ENCODE results near the gene SPINK2. TPM values are rescaled to one million over a fixed set of nuclear protein-coding genes. Genes with fewer than 3 reads are reported as not detected.

The SPINK2 gene
- total RNA-seq, 6 experiments from 2014 or later = not detected

GRCh38 chr4:56768316-56768715 lies 53.2 kb downstream of the SPINK2 start:
- ATAC-seq = no peak
- WGBS (ENCODE audit: insufficient coverage, low coverage, low lambda C conversion rate, missing lambda C conversion rate) = 50% methylated on average over 3 of the region's 3 CpGs

DNA sequence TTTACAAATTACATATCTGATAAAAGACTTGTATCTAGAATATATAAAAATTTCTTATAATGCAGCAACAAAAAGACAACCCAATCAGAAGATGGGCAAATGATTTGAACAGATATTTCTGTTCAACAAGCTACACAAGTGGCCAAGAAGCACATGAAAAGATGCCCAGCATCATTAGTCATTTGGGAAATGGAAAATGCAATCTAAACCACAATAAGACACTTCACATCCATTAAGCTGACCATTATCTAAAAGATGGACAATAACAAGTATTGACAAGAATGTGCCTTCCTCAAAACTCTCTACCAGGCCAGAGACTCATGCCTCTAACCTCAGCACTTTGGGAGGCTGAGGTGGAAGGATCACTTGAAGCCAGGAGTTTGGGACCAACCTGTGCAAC lies 53.9 kb downstream of the SPINK2 start:
- intact Hi-C loops (cut with DNase I) = no loop called here
- Histone ChIP-seq H3K36me3 (no peaks in the 10 kb centered on the region), H3K27me3 (no peaks in the 10 kb centered on the region), H3K4me3 (no peak overlapping the region), H3K9me3 (no peaks in the 10 kb centered on the region), H3K4me1 (no peaks in the 10 kb centered on the region), H3K27ac (no peak overlapping the region)
- no peak for DNase-seq
- no peak for ATAC-seq
- TF ChIP-seq CTCF (IDR thresholded peaks at IDR 0.05) (no peak), POLR2A (IDR thresholded peaks at IDR 0.05) (no peak)

More at GRCh38 chr4:56768316-56768715, 53.2 kb downstream of the SPINK2 start:
- DNase-seq = no peak
- Histone ChIP-seq H3K27me3 (no peaks in the 10 kb centered on the region), H3K36me3 (no peaks in the 10 kb centered on the region), H3K27ac (no peak overlapping the region), H3K4me1 (no peaks in the 10 kb centered on the region), H3K4me3 (no peak overlapping the region), H3K9me3 (no peaks in the 10 kb centered on the region)
- intact Hi-C loops (cut with DNase I) = no loop called here
- no peak for TF ChIP-seq CTCF (IDR thresholded peaks at IDR 0.05)
- no peak for TF ChIP-seq POLR2A (IDR thresholded peaks at IDR 0.05)

DNA sequence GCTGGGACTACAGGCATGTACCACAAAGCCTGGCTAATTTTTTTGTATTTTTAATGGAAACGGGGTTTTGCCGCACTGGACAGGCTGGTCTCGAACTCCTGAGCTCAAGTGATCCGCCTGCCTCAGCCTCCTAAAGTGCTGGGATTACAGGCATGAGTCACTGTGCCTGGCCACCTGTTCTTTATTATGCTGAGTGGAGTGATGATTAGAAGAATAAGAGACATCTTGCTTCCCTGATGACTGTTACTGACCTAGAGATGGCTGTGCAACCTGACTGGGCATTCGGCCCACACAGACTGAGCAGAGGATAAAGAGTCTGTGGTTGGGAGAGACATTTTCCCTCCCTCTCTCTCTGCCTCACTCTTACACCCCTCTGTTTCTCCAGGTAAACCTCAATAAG lies 56.7 kb downstream of the SPINK2 start:
- ATAC-seq (no peak), DNase-seq (no peak)
- 71% methylated on average over 4 of the region's 5 CpGs for WGBS (ENCODE audit: insufficient coverage, low coverage, low lambda C conversion rate, missing lambda C conversion rate)
- Histone ChIP-seq H3K36me3 (no peaks in the 10 kb centered on the region), H3K27me3 (no peaks in the 10 kb centered on the region), H3K4me1 (no peaks in the 10 kb centered on the region), H3K4me3 (no peak overlapping the region), H3K9me3 (no peaks in the 10 kb centered on the region), H3K27ac (no peak overlapping the region)
- intact Hi-C loops (cut with DNase I) = no loop called here
- TF ChIP-seq POLR2A (IDR thresholded peaks at IDR 0.05) (no peak), CTCF (IDR thresholded peaks at IDR 0.05) (no peak)

DNA sequence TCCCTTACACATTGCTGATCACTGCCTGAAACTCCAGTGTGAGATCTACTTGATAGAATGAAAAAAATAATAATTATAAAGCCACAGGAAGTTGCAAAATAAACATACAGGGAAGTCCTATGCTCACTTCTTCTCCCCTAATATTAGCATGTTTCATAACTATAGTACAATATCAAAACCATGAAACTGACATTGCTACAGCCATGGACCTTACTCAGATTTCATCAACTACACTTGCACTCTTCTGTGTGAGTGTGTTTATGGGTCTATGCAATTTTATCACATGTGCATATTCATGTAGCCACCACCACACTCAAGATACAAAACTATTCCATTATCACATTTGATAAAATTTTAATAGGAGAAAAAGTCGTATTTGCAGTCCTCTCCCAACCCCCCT lies 57.3 kb downstream of the SPINK2 start:
- 50% methylated on average over 1 of the region's 1 CpG for WGBS (ENCODE audit: insufficient coverage, low coverage, low lambda C conversion rate, missing lambda C conversion rate)
- no peaks in the 10 kb centered on the region for H3K4me1 ChIP-seq
- DNase-seq (no peak), ATAC-seq (peak in 1 of 4 donors; percentile 19)
- intact Hi-C loops (cut with DNase I) = no loop called here
- TF ChIP-seq POLR2A (IDR thresholded peaks at IDR 0.05) (no peak), CTCF (IDR thresholded peaks at IDR 0.05) (no peak)
- H3K4me3 ChIP-seq = no peak overlapping the region
- H3K36me3 ChIP-seq = no peaks in the 10 kb centered on the region
- no peak overlapping the region for H3K27ac ChIP-seq
- no peaks in the 10 kb centered on the region for H3K9me3 ChIP-seq
- no peaks in the 10 kb centered on the region for H3K27me3 ChIP-seq
